NCI-H128 (cell line): Measurements from ENCODE around the gene PTPN5.
"Not testable (repeated sequence)": the region's sequence is repeated elsewhere in the genome, so short reads cannot be mapped to it uniquely, and the experiment has no call there.

Experiments used
- DNase-seq: peaks from one replicate; lab custom pipeline; 2025; ENCODE audit not compliant: unreplicated experiment; lab: John Stamatoyannopoulos, UW

PTPN5 gene

GRCh38 chr11:18692941-18693760, 98.4 kb downstream of the PTPN5 start:
- DNase-seq = no peak

GRCh38 chr11:18691467-18692140, 100.0 kb downstream of the PTPN5 start:
- DNase-seq = not testable (repeated sequence)

GRCh38 chr11:18684267-18684666, 107.3 kb downstream of the PTPN5 start:
- no peak for DNase-seq

- no peak for DNase-seq
These were observed 109.1 kb downstream of the PTPN5 start for GRCh38 chr11:18682466-18682865.

- DNase-seq = not testable (repeated sequence)
These were observed 109.6 kb downstream of the PTPN5 start for GRCh38 chr11:18681949-18682348.
